HFF-Myc (cell line): ENCODE data around the gene SETBP1.

Source experiments
- DNase-seq: peaks from one replicate; pipeline ENCODE4 v3.0.0-alpha.2; 2011; ENCODE audit warnings: low read depth; ENCODE audit errors: extremely low read depth
- H3K4me3 ChIP-seq: replicated peaks from 2 replicates; pipeline ENCODE4 v1.5.1; 2011; ENCODE audit warnings: low read depth, mild to moderate bottlenecking, control low read depth, low read length
- TF ChIP-seq, protein P1 (sequence below): IDR thresholded peaks from 2 replicates; pipeline ENCODE4 v1.5.1; 2012; ENCODE audit warnings: mild to moderate bottlenecking, low read depth, low read length, control low read depth; ENCODE audit errors: missing control alignments

SETBP1 gene

DNA sequence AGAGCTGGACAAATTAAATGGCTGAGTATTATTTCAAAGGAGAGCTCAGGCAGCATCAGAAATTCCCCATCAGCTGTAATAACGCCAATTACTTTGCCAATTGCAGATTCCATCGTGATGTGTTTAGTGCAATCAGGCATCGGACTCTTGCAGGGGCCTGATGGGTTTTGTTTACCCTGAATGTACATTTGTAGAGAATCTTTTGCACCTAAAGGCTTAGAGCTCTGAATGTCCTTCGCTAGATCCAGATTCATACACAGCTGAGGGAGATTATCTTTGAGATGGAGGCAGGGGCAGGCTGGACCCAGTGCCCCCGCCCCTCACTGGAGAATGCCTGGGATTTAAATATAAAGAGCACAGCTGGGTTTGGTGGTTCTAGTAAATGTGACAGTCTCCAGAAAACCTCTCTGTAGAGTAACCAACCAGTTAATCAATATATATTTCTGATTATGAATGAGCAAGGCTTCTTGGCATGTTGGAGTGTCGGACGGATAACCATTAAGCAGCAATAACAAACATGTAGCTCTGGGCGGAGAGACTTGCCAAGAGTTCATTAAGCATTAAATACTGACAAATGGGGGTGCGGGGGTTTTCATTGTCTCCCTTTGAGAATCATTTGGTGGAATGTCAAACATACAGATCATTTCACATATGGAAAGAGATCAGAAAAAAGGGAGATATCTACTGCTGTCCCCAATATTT is 200.9 kb downstream of the SETBP1 start:
- no peak for DNase-seq
- no peak overlapping the region for H3K4me3 ChIP-seq
- TF ChIP-seq, protein P1, sequence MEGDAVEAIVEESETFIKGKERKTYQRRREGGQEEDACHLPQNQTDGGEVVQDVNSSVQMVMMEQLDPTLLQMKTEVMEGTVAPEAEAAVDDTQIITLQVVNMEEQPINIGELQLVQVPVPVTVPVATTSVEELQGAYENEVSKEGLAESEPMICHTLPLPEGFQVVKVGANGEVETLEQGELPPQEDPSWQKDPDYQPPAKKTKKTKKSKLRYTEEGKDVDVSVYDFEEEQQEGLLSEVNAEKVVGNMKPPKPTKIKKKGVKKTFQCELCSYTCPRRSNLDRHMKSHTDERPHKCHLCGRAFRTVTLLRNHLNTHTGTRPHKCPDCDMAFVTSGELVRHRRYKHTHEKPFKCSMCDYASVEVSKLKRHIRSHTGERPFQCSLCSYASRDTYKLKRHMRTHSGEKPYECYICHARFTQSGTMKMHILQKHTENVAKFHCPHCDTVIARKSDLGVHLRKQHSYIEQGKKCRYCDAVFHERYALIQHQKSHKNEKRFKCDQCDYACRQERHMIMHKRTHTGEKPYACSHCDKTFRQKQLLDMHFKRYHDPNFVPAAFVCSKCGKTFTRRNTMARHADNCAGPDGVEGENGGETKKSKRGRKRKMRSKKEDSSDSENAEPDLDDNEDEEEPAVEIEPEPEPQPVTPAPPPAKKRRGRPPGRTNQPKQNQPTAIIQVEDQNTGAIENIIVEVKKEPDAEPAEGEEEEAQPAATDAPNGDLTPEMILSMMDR, result no peak

DNA sequence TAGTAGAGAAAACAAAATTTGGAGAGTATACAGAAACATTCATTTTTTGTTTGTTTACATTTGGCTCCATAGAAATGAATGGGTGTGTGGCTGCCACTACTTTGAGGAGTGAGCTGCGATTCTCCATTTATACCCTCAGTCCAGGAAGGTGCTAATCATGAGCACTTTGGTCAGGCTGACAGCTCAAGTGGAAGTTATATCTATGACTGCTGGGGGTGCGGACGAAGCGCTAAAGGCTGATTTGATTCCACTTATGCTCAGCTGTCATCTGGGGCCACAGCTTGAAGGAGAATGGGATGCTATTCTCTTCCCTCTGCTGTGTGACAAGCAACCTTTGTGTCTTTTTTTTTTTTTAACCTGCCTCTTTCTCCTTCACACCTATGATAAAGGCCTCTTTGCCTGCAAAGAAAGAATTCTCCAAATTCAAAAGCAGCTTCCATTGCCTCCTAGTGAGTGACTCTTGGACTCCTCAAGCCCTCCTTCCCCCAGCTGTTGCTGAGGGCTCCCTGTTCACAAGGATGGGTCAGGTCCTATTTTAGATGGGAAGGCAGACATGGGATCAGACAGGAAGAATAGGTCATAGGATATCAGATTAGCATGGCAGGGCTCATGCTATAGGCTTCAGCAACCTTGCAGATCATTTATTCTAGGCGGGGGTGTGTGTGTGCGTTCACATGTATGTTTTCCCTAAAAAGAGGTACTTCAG is 201.6 kb downstream of the SETBP1 start:
- H3K4me3 ChIP-seq, result no peak overlapping the region
- TF ChIP-seq, protein P1, result no peak
- DNase-seq, result no peak

DNA sequence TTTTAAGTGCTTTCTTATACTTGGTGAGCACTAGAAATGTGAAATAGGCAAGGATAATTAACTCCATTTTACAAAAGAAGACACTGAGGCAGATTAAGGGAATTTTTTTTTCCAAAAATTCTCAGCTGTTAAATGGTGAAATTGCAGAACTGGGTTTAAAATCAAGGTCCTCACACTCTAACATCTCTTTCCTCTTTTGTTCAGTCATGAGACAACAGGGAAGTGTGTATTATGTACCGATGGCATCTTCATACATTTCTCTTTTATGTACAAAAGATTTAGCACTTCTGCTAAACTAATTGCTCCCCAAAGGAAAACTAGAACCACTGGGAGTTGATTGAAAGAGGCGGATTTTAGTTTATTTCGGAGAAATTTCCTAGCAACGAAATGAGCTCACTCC is 203.0 kb downstream of the SETBP1 start:
- no peak for DNase-seq
- TF ChIP-seq, protein P1, result no peak
- H3K4me3 ChIP-seq, result no peak overlapping the region

DNA sequence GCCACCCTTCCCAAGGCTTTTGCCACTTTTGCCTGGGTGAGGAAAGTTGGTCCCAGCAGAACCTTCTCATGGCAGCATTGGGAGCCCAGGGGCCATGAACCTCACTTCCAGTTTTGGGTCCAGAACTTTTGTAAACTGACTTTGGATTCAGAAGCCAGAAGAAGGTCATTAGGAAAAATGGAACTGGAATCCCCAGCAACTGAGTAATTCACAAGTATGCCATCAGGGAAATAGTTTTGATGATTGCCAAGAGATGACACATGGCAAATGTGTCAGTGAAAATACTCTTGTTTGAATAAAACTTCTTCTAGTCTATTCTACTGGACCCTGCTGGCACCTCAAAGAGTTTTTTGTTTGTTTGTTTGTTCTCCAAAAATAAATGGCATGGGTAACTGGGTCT is 203.7 kb downstream of the SETBP1 start:
- no peak for DNase-seq
- TF ChIP-seq, protein P1, result no peak
- no peak overlapping the region for H3K4me3 ChIP-seq

DNA sequence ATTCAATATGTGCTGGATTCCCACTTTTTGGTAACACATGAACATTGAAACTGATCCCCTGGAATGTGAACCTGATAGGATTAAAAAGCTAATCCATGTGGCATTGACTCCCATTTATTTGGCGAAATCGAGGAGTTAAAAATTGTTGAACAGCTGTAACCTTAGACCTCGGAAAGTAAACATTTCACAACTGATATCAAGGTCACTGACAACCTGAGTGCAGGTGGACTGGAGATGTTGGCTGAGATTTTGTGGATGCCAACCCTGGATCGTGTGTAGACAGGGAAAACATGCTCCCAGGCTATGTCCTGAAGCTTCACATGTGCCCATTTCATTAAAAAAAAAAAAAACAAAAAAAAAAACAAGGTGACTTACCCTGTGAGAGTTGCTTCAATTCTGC is 204.8 kb downstream of the SETBP1 start:
- TF ChIP-seq, protein P1, result no peak
- no peak for DNase-seq
- no peak overlapping the region for H3K4me3 ChIP-seq

DNA sequence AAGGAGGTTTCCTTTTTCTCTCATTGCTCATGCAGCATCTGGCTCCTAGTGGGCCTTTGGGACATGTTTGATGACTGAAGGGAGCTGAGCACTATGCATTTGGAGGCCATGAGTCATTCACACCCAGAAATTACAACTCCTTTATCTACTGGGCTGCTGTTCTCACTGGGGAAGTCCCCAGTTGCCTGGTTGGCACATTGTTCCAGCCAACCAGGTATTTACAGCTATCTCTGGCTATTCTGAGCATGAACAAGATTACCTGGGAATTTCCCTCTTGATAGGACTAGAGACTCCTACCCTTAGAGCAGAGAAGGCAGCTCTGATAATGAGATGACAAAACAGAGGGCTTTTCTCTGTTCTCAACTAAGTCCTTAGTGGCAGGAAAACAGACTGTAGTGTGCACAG is 206.5 kb downstream of the SETBP1 start:
- peak; percentile 6 for DNase-seq
- no peak overlapping the region for H3K4me3 ChIP-seq
- TF ChIP-seq, protein P1, result no peak
